Activated T-cell treated with anti-CD3 and anti-CD28 coated beads for 4 hours (primary cell): ENCODE data around the gene NUP98.
A peak's percentile ranks its signal among the peaks of the same experiment; 100 is the strongest.
"Not testable (repeated sequence)": the region's sequence is repeated elsewhere in the genome, so short reads cannot be mapped to it uniquely, and the experiment has no call there.

Experiments used
- DNase-seq: peaks from one replicate; pipeline ENCODE4 v3.0.0-alpha.2; 2020

NUP98 gene

DNA sequence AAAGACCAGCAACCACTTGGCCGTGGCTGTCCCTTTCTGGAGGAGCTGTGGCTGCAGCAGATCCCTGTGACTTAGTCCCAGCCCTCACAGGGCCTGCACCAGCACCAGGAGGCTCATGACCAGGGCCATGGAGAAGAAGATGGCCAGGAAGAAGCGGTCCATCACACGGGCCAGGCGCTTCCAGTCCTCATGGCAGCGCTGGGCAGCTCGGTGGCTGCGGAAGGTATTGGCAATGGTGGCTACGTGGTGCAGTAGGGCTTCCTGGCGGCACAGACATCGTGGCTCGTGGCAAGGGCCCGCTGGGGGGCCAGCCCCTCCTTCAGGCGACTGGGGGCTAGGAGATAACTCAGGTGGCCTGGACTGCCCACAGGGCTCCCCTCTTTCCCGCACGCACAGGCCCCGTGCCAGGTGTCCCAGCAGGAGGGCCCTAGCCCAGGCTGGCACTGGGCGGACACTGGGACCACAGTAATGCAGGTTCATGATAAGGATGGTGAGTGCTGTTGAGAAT is 131.3 kb downstream of the NUP98 start:
- no peak for DNase-seq

GRCh38 chr11:3665336-3666022 is 131.9 kb downstream of the NUP98 start:
- DNase-seq, result no peak

GRCh38 chr11:3664032-3664630 is 133.2 kb downstream of the NUP98 start:
- DNase-seq, result no peak

DNA sequence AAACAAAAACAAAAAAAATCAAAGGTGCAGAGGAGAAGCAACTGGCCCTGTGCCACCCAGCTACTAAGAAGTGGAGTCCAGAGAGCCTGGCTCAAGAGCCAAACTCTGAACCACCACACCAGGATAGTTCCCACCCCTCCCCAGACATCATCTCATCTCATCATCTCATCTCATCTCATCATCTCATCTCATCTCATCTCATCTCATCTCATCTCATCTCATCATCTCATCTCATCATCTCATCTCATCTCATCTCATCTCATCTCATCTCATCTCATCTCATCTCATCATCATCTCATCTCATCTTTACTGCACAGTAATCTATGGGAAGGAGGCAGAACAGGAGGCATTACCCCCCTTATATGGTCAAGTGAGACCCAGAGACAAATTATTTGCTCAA is 134.5 kb downstream of the NUP98 start:
- no peak for DNase-seq

DNA sequence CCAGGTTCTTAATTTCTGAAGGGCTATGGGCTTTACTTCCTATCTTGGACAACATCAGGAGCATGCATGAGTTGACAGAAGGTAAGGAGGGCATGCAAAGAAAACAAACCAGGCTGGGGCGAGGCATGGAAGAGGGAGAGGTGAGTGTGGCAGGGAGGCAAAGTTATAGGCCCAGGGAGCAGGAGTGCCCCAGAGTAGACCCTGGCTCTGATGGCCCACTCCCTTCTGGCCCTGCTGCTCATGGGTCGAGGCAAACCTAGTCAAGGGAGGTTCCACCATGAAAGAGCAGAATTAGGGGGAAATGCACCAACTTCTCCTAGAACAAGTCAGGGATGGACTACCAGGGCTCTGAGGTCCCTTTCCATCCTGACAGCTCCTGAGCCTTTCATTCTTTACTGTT is 136.4 kb downstream of the NUP98 start:
- DNase-seq, result no peak

GRCh38 chr11:3659595-3660515 is 137.5 kb downstream of the NUP98 start:
- no peak for DNase-seq

DNA sequence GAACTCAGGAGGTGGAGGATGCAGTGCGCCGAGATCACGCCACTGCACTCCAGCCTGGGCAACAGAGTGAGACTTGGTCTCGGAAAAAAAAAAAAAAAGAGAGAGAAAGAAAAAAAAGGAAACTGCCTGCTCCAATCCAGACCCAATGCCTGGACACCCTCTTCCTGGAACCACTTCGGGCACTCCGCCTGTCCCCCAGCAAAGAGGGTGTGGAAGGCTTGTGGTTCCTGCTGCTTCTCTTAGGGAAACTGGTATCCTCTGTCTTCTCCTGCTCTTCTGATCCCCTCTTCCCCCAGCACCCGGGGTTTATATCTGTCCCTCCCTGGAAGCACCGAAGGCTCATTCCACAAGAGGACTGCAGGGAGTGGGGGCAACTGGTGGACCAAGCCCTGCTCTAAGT is 139.1 kb downstream of the NUP98 start:
- no peak for DNase-seq

- DNase-seq, result not testable (repeated sequence)
Observed at GRCh38 chr11:3657331-3657730, 140.0 kb downstream of the NUP98 start.

GRCh38 chr11:3655547-3655946 is 141.8 kb downstream of the NUP98 start:
- DNase-seq, result no peak

DNA sequence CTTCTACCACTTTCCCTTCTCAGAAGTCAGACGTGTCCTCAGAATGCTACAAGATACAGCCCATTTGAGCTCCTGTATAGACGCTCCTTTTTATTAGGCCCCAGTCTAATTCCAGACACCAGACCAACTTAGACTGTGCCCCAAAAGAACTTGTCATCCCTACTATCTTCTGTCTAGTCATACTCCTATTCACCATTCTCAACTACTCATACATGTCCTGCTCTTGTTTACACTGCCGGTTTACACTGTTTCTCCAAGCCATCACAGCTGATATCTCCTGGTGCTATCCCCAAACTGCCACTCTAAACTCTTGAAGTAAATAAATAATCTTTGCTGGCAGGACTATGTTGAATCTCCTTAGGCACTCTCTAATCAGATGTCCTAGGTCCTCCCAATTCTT is 144.8 kb downstream of the NUP98 start:
- DNase-seq, result not testable (repeated sequence)

- not testable (repeated sequence) for DNase-seq
Observed at GRCh38 chr11:3649374-3649773, 148.0 kb downstream of the NUP98 start.

GRCh38 chr11:3648843-3649242 is 148.5 kb downstream of the NUP98 start:
- not testable (repeated sequence) for DNase-seq

DNA sequence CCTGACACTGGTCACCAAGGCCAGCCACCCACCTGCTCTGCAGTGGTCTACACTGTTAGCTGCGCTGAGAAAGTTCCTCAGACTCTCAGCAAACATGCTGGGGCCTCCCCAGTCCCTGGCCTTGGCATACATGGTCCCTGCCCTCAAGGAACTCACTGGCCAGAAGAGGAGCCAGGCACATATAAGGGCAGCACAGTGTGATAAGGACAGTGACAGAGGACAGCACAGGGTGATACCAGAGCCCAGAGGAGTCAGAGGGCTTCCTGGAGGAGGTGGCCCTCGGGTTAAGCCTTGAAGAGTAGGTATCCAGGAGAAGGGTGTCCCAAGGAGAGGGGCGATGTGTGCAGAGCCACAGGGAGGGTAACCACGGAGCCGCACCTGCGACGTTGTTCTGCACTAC is 151.8 kb downstream of the NUP98 start:
- DNase-seq, result no peak

- DNase-seq, result no peak
Observed at GRCh38 chr11:3644817-3645235, 152.5 kb downstream of the NUP98 start, which contains the start of gene ART1. TSS of gene ART1 (plus strand) at chr11:3645128. CDS start at chr11:3659214, 14,086 bp downstream.

DNA sequence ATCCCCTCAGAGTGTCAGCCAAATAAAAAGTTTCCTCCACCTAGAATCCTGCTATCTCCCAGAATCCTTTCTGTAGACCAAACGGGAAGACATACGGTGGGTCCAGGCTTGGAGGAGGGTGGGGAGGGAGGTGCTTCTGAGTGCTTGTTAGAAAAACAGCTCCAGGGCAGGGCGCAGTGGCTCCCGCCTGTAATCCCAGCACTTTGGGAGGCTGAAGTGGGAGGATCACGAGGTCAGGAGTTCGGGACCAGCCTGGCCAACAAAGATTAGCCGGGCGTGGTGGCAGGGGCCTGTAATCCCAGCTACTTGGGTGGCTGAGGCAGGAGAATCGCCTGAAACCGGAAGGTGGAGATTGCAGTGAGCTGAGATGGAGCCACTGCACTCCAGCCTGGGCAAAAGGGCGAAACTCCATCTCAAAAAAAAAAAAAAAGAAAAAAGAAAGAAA is 154.2 kb downstream of the NUP98 start:
- not testable (repeated sequence) for DNase-seq

DNA sequence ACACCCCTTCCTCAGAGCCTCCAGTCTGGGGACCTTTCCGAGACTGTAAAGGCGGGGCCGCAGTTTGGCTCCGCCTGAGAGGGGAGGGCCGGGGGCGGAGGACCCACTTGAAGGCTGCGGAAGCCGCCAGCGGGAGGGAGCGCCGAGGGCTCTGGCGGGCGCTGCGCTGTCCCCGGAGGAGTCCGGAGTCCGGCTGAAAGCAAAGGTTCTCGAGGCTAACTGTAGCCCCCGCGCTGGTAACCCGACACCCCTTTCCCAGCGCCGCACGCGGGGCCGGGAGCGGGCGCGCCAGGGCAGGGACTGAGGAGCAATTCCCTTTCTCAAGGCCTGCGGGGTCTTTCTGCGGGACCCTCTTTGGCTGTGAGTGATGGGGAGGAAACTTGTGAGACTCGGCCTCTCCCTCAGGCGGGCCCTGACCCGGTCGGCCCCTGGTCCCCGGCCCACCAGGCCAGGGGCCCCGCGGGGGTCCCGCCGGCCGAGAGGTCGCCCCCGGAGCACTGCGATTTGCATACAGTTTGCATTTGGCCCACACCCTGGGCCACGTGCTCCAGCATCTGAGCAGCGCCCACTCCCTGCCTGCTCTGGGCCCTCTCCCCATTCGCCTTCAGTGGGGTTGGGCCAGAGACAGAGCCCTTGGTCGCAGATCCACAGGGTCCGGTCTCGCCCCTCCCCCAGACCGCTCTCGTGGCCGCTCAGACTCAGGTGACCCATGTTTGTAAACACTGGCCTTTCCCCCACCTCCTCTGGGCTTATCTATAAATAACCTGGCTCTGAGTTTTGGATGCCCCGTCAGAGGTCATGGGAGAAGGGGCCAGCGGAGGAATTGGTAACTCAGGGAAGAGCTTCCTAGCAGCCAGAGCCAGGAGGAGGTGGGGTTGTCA is 155.0 kb downstream of the NUP98 start:
- DNase-seq, result peak; percentile 53

DNA sequence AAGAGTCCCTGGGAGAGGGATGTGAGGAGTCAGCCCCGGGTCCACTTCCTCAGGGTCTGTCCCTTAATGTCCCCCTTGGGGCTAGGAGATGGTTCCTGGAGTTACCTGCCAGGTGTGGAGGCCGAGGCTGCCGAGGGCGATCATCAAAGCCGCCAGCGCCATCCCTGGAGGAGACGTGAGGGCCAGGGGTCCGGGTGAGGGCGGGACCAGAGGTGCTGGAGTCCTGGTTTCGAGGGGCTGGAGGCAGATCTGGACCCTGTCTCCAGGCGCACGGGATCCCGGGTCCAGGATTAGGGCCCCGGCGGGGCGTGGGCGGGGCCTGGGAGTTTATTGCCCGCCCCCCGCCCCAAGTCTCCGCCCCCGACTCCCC is 155.7 kb downstream of the NUP98 start, which contains the start of gene ART5:
Gene ART5, minus strand, starts transcription at position 292 of the 370 bp plus-strand sequence. Its CDS starts 130 bp downstream, at position 162.
- no peak for DNase-seq

DNA sequence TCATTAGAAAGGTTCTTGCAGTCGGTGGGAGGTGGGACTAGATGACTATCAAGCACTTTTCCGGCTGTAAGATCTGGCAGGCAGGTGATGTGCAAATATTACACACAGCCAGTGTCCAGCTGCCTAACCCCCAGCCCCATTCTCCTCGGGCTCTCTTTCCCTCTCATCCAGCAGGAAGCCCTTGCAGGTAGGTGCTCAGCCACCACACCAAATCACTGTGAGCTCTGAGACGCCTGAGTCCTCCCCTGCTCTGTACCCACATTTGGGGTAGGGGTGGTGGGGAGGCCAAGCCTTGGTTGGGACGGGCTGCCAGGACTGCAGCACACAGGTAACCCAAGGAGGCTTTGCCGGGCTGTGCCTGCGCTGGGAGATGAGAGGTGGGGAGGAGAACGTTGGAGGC is 156.2 kb downstream of the NUP98 start:
- no peak for DNase-seq

DNA sequence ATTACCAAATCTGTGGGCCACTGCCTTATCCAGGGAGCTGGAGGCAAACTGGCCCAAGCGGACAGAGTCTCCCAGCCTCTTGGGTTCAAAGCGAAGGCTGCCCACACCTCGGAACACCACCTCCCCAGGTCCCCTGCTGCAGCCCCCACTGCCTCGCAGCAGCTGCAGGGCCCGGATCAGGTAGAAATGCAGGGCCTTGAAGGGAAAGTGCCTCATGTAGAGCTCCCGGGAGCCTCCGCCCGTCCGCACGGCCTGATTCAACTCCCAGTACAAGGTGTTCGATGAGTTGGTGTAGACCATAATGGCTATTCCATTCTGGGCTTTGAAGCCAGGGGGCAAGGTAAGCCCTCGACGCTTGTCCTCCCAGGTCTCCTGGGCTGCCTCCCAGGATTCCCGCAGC is 157.5 kb downstream of the NUP98 start:
- no peak for DNase-seq

- no peak for DNase-seq
Observed at GRCh38 chr11:3638513-3638912, 158.8 kb downstream of the NUP98 start.

DNA sequence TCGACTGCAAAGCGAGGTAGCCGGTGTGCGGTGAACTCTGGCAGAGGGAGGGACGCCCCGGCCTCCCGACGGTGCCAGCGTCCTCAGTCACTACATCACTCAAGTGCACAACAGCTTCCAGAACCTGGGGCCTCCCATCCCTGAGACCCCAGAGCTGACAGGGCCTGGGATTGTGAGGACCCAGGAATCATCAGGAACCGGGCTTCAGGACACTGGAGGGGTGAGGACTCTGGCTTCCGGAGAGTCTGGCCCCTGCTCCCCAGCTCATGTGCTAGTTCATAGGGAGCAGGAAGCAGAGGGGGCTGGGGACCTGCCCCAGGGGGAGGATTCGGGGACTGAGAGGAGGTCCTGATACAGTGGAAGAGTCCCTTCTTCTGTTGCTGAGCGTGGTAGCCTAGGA is 160.2 kb downstream of the NUP98 start:
- DNase-seq, result no peak
